Measurements from ENCODE around the gene CTSC.
"Not testable (repeated sequence)": the region's sequence is repeated elsewhere in the genome, so short reads cannot be mapped to it uniquely, and the experiment has no call there.

CTSC gene

DNA sequence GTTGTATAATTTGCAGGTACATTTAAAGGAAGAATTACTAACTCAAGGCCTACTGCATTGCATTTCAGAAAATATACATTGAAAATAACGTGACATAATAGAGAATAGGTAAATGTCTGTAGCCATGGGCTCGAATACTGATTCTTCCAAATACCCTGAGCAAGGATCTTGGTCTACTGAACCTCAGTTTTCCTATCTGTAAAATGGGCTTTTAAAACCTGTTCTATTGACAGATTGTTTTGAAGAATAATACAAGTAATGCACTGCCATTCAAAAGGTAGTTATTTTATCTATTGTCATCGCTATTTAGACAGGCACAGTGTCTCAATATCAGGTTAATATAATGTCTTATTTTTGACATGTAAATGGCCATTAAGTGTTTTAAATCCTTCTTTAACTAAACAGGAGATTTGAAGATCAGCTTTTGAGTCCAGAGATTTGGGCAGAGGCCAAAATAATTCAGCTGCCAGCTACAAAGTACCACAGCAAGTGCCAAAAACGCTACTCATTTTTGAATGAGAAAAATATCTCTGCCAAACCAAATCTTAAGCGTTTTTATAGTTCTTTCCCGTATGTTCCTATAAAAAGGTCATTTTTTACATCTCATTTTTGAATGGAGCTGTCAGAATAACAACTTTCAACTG lies 56.7 kb downstream of the CTSC start:
- DNase-seq = no peak

DNA sequence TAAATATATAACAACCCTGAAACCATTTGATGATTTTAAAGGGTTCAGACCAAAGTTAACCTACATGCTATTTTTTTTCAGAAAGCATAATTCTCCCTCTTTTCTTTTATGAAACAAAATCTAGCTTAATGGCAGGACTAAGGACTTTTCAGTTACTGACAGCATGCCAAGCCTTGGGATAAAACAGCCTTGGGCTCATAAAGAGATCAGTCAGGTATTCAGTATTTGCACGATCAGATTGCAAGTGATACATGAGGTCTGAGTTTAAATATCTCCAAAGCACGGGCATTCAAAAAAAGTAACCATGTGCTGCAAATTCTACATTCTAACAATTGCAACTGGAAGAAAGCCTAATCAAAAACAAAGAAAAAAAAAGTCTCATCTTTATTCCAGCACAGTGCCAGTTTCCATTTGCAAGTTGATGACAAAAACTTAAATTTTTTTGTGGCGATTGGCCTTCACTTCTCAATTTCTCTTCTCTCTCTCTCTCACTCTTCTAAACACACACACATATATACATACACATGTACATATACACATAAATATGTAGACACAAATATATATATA lies 60.1 kb downstream of the CTSC start:
- no peak for DNase-seq

DNA sequence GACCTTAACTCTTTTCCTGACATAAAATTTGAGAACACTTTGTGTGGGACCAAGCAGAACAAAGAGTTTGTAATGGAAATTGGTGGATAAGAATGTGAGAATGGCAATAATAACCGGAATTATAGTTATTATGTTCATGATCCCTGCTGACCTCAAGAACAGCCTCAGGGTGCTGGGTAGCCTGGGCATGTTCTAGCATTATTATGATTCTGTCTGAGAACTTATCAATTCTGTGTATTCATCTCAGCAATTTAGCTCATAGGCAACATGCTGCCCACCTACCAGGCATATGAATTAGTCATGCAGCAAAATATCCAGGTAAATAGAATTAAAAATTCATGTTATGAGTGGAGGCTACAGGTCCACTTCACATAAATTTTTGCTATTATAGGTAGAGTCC lies 61.9 kb downstream of the CTSC start:
- DNase-seq = no peak

DNA sequence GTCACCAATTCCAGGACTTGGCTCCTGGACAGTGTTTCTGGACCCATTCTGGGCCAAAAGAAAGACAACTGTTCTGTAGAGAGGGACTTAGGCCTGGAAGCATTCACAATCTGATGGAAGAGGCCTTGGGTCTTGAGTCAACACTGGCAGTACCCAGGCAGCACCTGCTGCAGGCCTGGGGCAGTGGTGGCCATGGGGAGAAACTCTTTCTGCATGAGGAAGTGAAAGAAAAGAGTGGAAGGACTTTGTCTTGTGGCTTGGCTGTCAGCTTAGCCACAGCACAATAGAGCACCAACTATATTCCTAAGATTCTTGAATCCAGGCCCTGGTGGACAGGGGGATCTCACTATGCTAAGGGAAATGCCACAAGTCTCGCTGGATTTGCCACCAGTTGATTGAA lies 70.6 kb downstream of the CTSC start:
- no peak for DNase-seq

DNA sequence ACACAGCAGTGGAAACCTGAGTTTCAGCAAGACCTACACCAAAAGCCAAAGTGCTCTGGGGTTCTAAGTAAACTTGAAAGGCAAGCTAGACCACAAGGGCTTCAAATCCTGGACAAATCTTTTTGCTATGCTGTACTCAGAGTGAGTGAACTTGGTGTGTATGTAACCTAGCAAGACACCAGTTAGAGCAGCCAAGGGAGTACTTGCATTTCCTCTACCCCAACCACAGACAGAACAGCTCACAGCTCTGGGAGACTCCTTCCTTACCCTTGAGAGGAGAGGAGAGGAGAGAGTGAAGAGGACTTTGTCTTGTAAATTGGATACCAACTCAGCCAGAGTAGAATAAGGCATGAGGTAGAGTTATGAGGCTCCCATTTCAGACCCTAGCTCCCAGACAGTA lies 71.4 kb downstream of the CTSC start:
- no peak for DNase-seq

DNA sequence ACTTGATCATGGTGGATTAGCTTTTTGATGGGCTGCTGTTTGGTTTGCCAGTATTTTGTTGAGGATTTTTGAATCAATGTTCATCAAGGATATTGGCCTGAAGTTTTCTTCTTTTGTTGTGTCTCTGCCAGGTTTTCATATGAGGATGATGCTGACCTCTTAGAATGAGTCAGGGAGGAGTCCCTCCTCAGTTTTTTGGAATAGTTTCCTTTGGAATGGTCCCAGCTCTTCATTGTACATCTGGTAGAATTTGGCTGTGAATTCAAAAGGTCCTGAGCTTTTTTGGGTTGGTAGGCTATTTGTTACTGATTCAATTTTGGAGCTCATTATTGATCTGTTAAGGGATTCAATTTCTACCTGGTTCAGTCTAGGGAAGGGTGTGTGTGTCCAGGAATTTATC lies 78.1 kb downstream of the CTSC start:
- no peak for DNase-seq

DNA sequence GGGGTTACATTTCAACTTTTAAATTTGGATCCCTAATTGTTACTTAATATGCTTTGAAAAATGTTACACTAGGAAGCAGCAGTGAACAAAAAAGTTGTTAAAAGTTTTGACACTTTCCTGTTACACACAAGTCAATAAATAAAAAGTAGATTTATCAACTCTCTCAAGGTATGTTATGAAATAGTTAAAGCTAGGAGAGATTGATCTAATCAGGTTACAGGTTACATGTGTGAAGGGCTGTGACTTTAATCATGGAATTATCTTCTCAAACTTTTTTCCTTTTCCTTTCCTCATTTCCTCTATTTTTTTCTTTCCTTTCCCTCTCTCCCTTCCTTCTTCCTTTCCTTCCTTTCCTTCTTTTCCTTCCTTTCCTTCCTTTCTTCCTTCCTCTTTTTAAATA lies 85.3 kb downstream of the CTSC start:
- DNase-seq = no peak

DNA sequence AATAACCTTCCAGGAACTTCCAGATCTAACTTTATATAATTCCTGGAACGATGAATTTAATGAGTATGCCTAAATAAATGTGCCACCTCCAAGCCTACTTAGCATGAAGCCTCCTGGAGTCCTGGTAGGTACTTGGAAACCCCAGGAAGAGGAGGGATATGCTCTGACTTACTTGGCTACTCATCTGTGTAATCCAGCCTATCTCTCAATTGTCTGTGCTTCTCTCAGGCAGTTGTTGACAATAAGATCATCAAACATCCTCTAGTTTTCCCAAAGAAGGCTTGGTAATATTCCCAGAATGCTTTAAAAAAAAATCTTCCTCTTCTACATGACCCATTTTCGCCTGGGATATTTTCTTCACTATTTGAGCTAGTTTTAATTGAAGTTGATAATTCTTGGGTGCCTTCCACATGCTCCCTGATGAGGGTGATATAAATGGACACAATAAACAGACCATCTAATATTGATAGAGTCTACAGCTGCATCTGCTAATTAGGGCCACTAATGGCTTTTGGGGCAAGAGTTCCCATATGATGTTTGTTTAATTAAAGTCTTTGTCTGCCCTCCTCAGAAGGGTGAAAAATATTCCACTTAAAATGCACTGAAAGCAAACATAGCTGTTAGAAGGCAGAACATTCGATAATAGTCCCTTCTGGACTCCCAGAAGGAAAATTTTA lies 86.8 kb downstream of the CTSC start:
- DNase-seq = no peak

DNA sequence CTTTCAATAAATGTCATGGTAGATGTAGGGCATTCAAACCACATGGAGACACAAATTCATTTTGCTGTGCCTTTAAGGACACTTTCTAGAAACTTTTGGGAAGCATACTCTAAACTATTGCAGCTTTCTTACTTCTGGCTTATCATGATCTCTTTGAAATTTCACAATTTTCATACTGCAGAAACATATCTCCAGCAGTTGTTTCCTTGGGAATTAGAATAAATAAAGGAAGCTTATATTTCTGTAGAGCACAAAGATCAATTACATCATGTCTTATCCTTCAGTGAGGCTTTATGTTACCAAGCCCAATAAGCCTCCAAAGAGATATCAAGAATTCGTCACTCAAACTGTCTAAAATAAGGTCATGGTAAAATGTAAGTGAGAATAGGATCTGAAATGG lies 87.8 kb downstream of the CTSC start:
- DNase-seq = no peak

DNA sequence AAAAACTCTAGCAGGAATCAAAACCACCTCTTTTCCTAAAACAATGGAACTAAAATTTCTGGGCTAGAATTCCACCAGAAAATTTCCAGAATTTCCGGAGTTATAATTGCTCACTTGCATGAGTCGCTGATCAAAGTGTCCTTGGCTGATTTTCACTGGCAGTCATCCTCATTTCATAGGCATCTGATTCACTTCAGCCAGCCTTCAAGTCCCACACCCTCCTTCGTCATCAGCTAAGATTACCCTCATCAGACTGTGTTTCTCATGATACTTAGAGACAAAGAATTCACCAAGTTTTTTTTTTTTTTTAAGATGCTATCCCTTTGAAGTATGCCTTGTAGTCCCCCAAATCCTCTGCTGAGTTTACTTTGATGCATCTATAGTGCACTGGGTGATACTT lies 90.8 kb downstream of the CTSC start:
- DNase-seq = no peak

DNA sequence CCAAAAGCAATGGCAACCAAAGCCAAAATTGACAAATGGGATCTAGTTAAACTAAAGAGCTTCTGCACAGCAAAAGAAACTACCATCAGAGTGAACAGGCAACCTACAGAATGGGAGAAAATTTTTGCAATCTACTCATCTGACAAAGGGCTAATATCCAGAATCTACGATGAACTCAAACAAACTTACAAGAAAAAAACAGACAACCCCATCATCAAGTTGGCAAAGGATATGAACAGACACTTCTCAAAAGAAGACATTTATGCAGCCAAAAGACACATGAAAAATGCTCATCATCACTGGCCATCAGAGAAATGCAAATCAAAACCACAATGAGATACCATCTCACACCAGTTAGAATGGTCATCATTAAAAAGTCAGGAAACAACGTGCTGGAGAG lies 92.0 kb downstream of the CTSC start:
- DNase-seq = not testable (repeated sequence)
